ENCODE data around the gene EHD3. TPM values are rescaled to one million over a fixed set of nuclear protein-coding genes. Genes with fewer than 3 reads are reported as not detected.

The EHD3 gene
- total and polyA plus RNA-seq, 3 donors from 2014 or later: 3.5 to 5.1 (median 4.5) TPM

GRCh38 chr2:31270822-31271231 is 36.9 kb downstream of the EHD3 start:
- H3K27me3 ChIP-seq: no peaks in the 10 kb centered on the region
- no peak overlapping the region for H3K4me3 ChIP-seq
- WGBS, 2 donors: 69 to 74% methylated on average over 7 of the region's 7 CpGs
- H3K36me3 ChIP-seq (ENCODE audit: low read depth, missing control alignments): no peaks in the 10 kb centered on the region
- intact Hi-C loops (cut with DNase I; ENCODE audit: low total_unique reads): no loop called here
- TF ChIP-seq CTCF (IDR thresholded peaks at IDR 0.05) (no peak), POLR2A (IDR thresholded peaks at IDR 0.05) (no peak)
- no peak overlapping the region for H3K27ac ChIP-seq
- no peak for DNase-seq
- no peaks in the 10 kb centered on the region for H3K4me1 ChIP-seq
- H3K9me3 ChIP-seq: no peaks in the 10 kb centered on the region

GRCh38 chr2:31271851-31272267 is 37.9 kb downstream of the EHD3 start:
- Histone ChIP-seq H3K9me3 (no peaks in the 10 kb centered on the region), H3K4me3 (no peak overlapping the region)

GRCh38 chr2:31274401-31275075 is 40.6 kb downstream of the EHD3 start:
- no peak for TF ChIP-seq POLR2A (IDR thresholded peaks at IDR 0.05)
- TF ChIP-seq CTCF (IDR thresholded peaks at IDR 0.05): no peak
- no peaks in the 10 kb centered on the region for H3K4me1 ChIP-seq
- WGBS, 2 donors: 59 to 75% methylated on average over 5 of the region's 5 CpGs
- H3K9me3 ChIP-seq: no peaks in the 10 kb centered on the region
- intact Hi-C loops (cut with DNase I; ENCODE audit: low total_unique reads): no loop called here
- H3K27me3 ChIP-seq: no peaks in the 10 kb centered on the region
- DNase-seq: no peak
- H3K4me3 ChIP-seq: no peak overlapping the region
- H3K36me3 ChIP-seq (ENCODE audit: low read depth, missing control alignments): no peaks in the 10 kb centered on the region
- no peak overlapping the region for H3K27ac ChIP-seq

More at GRCh38 chr2:31271851-31272267, 37.9 kb downstream of the EHD3 start:
- WGBS, 2 donors: 79 to 82% methylated on average over 4 of the region's 4 CpGs
- intact Hi-C loops (cut with DNase I; ENCODE audit: low total_unique reads): no loop called here
- no peaks in the 10 kb centered on the region for H3K36me3 ChIP-seq (ENCODE audit: low read depth, missing control alignments)
- no peak for DNase-seq
- TF ChIP-seq CTCF (IDR thresholded peaks at IDR 0.05) (no peak), POLR2A (IDR thresholded peaks at IDR 0.05) (no peak)
- H3K27ac ChIP-seq: no peak overlapping the region
- no peaks in the 10 kb centered on the region for H3K27me3 ChIP-seq
- H3K4me1 ChIP-seq: no peaks in the 10 kb centered on the region

- Histone ChIP-seq H3K36me3 (ENCODE audit: low read depth, missing control alignments) (no peaks in the 10 kb centered on the region), H3K4me1 (no peaks in the 10 kb centered on the region), H3K27me3 (no peaks in the 10 kb centered on the region), H3K27ac (no peak overlapping the region), H3K4me3 (no peak overlapping the region), H3K9me3 (no peaks in the 10 kb centered on the region)
- intact Hi-C loops (cut with DNase I; ENCODE audit: low total_unique reads): no loop called here
- no peak for DNase-seq
- TF ChIP-seq CTCF (IDR thresholded peaks at IDR 0.05): no peak
- no peak for TF ChIP-seq POLR2A (IDR thresholded peaks at IDR 0.05)
- WGBS, 2 donors: 70 to 82% methylated on average over 5 of the region's 5 CpGs
These were observed 42.0 kb downstream of the EHD3 start for GRCh38 chr2:31275976-31276375.

- WGBS, 2 donors: 57 to 64% methylated on average over 4 of the region's 4 CpGs
- Histone ChIP-seq H3K4me3 (no peak overlapping the region), H3K36me3 (ENCODE audit: low read depth, missing control alignments) (no peaks in the 10 kb centered on the region), H3K4me1 (no peaks in the 10 kb centered on the region), H3K27ac (no peak overlapping the region), H3K9me3 (no peaks in the 10 kb centered on the region), H3K27me3 (no peaks in the 10 kb centered on the region)
- no peak for DNase-seq
- intact Hi-C loops (cut with DNase I; ENCODE audit: low total_unique reads): no loop called here
- TF ChIP-seq CTCF (IDR thresholded peaks at IDR 0.05): no peak
- TF ChIP-seq POLR2A (IDR thresholded peaks at IDR 0.05): no peak
These were observed 43.7 kb downstream of the EHD3 start for GRCh38 chr2:31277621-31278020.

All from testis (tissue), 3 donors.